Measurements from ENCODE around the gene SPECC1.
"Not testable (repeated sequence)": the region's sequence is repeated elsewhere in the genome, so short reads cannot be mapped to it uniquely, and the experiment has no call there.

The SPECC1 gene

GRCh38 chr17:20313306-20313705 is 304.1 kb downstream of the SPECC1 start:
- DNase-seq (ENCODE audit: low spot score): no peak

- no peak for DNase-seq (ENCODE audit: low spot score)
Observed at GRCh38 chr17:20313891-20314290, 304.7 kb downstream of the SPECC1 start.

GRCh38 chr17:20314834-20315233 is 305.7 kb downstream of the SPECC1 start:
- no peak for DNase-seq (ENCODE audit: low spot score)

- DNase-seq (ENCODE audit: low spot score): no peak
Observed at GRCh38 chr17:20315311-20315710, 306.2 kb downstream of the SPECC1 start.

- no peak for DNase-seq (ENCODE audit: low spot score)
Observed at GRCh38 chr17:20315821-20316220, 306.7 kb downstream of the SPECC1 start.

- DNase-seq (ENCODE audit: low spot score): peak; percentile 55
Observed at GRCh38 chr17:20320535-20321229, 311.5 kb downstream of the SPECC1 start.

GRCh38 chr17:20321357-20321756 is 312.2 kb downstream of the SPECC1 start:
- not testable (repeated sequence) for DNase-seq (ENCODE audit: low spot score)

- DNase-seq (ENCODE audit: low spot score): not testable (repeated sequence)
Observed at GRCh38 chr17:20327739-20328138, 318.6 kb downstream of the SPECC1 start.

GRCh38 chr17:20351405-20351804 is 342.2 kb downstream of the SPECC1 start:
- not testable (repeated sequence) for DNase-seq (ENCODE audit: low spot score)

GRCh38 chr17:20352567-20352966 is 343.4 kb downstream of the SPECC1 start:
- DNase-seq (ENCODE audit: low spot score): not testable (repeated sequence)

- not testable (repeated sequence) for DNase-seq (ENCODE audit: low spot score)
Observed at GRCh38 chr17:20363846-20364245, 354.7 kb downstream of the SPECC1 start.

All from NAMALWA (cell line).